Omental fat pad (tissue), 4 donors: ENCODE measurements around the gene CHD2. TPM values are rescaled to one million over a fixed set of nuclear protein-coding genes. Genes with fewer than 3 reads are reported as not detected.

ENCODE experiments used
- ATAC-seq: fragments of 150-250 bp; one replicate; pipeline ENCODE4 v1.9.1; 2016; ENCODE audit warnings: mild to moderate bottlenecking, moderate library complexity; ENCODE audit not compliant: low FRiP score
- DNase-seq: peaks from one replicate; pipeline ENCODE4 v3.0.0-alpha.2; 2019; ENCODE audit warnings: low spot score
- CTCF ChIP-seq, 3 donors: fragments of 450-650 bp; IDR thresholded peaks; one replicate each; pipeline ENCODE4 v1.5.1; 2016 to 2017; ENCODE audit warnings: antibody characterized with exemption in 3 of 3, mild to moderate bottlenecking in 3 of 3, moderate library complexity in 2 of 3
- total RNA-seq, 4 donors: library from RNA; depleted of rRNA; stranded (reverse); fragments of >200 nt; gene quantifications; one replicate each; pipeline ENCODE4 v1.1.0, GENCODE V29; 2016

CHD2 gene
- total RNA-seq, 4 donors from 2014 or later, result 77.7 to 140 (median 134) TPM

GRCh38 chr15:92896561-92896960 is 3.6 kb upstream of the CHD2 start:
- no peak for DNase-seq
- no peak for ATAC-seq
- no peak for TF ChIP-seq CTCF (IDR thresholded peaks at IDR 0.05)

GRCh38 chr15:92897620-92898019 is 2.5 kb upstream of the CHD2 start:
- ATAC-seq (no peak), DNase-seq (no peak)
- no peak for TF ChIP-seq CTCF (IDR thresholded peaks at IDR 0.05)

- TF ChIP-seq CTCF (IDR thresholded peaks at IDR 0.05), result no peak
- ATAC-seq (no peak), DNase-seq (no peak)
Observed at GRCh38 chr15:92898988-92899582, 1.0 kb upstream of the CHD2 start.

GRCh38 chr15:92899601-92899947 is 550 bp upstream of the CHD2 start:
- DNase-seq, result no peak

GRCh38 chr15:92900731-92901071 is 577 bp downstream of the CHD2 start:
- DNase-seq, result no peak
- no peak for ATAC-seq
- TF ChIP-seq CTCF (IDR thresholded peaks at IDR 0.05), result no peak

More at GRCh38 chr15:92899601-92899947, 550 bp upstream of the CHD2 start:
- no peak for ATAC-seq
- TF ChIP-seq CTCF (IDR thresholded peaks at IDR 0.05), result no peak

- no peak for DNase-seq
- no peak for TF ChIP-seq CTCF (IDR thresholded peaks at IDR 0.05)
- ATAC-seq, result no peak
Observed at GRCh38 chr15:92901072-92901761, 1.1 kb downstream of the CHD2 start.

GRCh38 chr15:92901995-92902394 is 1.9 kb downstream of the CHD2 start:
- no peak for ATAC-seq
- no peak for DNase-seq
- no peak for TF ChIP-seq CTCF (IDR thresholded peaks at IDR 0.05)
